K562 (cell line): ENCODE results near the gene CBX3. TPM values are rescaled to one million over a fixed set of nuclear protein-coding genes. Genes with fewer than 3 reads are reported as not detected.

Experiments
- COPS2 ChIP-seq: fragments of 450-650 bp; conservative IDR thresholded peaks from 2 replicates; pipeline ENCODE4 v1.6.1; 2016; ENCODE audit warnings: mild to moderate bottlenecking, moderate library complexity
- CREB5 ChIP-seq: fragments of 250-450 bp; sonication (Bioruptor Pico); IDR thresholded peaks from 2 replicates; pipeline ENCODE4 v1.5.0; 2020; ENCODE audit warnings: mild to moderate bottlenecking
- EP300 ChIP-seq: IDR thresholded peaks from 2 replicates; pipeline ENCODE4 v1.6.1; 2012; ENCODE audit warnings: low read length, improper control_type of control experiment
- FOXK1 ChIP-seq: sonication (generic); formaldehyde crosslinking; IDR thresholded peaks from 2 replicates; pipeline ENCODE4 v1.8.0; 2022; ENCODE audit warnings: missing genetic modification reagents, mild to moderate bottlenecking, borderline replicate concordance
- HINFP ChIP-seq: fragments of 450-650 bp; conservative IDR thresholded peaks from 2 replicates; pipeline ENCODE4 v1.6.1; 2016; ENCODE audit warnings: missing genetic modification characterization, low read depth, mild to moderate bottlenecking, control low read depth, missing compliant biosample characterization
- HMGXB4 ChIP-seq: sonication (generic); formaldehyde crosslinking; IDR thresholded peaks from 2 replicates; pipeline ENCODE4 v1.8.1; 2023; ENCODE audit warnings: mild to moderate bottlenecking, missing genetic modification reagents
- IFI16 ChIP-seq: fragments of 250-450 bp; sonication (Bioruptor Pico); IDR thresholded peaks from 2 replicates; pipeline ENCODE4 v2.1.2; 2022; ENCODE audit warnings: mild to moderate bottlenecking, inconsistent platforms
- IRF1 ChIP-seq: sonication (generic); formaldehyde crosslinking; IDR thresholded peaks from 2 replicates; pipeline ENCODE4 v1.8.0; 2022; ENCODE audit warnings: missing genetic modification reagents, mild to moderate bottlenecking, borderline replicate concordance
- MIER1 ChIP-seq: fragments of 450-650 bp; IDR thresholded peaks from 2 replicates; pipeline ENCODE4 v1.6.1; 2016; ENCODE audit warnings: antibody characterized with exemption, mild to moderate bottlenecking, low read depth
- PYGO2 ChIP-seq: fragments of 450-650 bp; IDR thresholded peaks from 2 replicates; pipeline ENCODE4 v1.6.1; 2016; ENCODE audit warnings: mild to moderate bottlenecking, missing genetic modification characterization, moderate library complexity, missing compliant biosample characterization
- RBM15 ChIP-seq: fragments of 200-400 bp; formaldehyde crosslinking; IDR thresholded peaks from 2 replicates; pipeline ENCODE4 v1.6.1; 2018; ENCODE audit warnings: mild to moderate bottlenecking, low read length, moderate library complexity; ENCODE audit not compliant: insufficient read depth
- RBM22 ChIP-seq: fragments of 200-400 bp; formaldehyde crosslinking; IDR thresholded peaks from 2 replicates; pipeline ENCODE4 v1.6.1; 2018; ENCODE audit warnings: low read length, low read depth; ENCODE audit not compliant: poor library complexity, severe bottlenecking
- SLC30A9 ChIP-seq: fragments of 250-450 bp; sonication (Bioruptor Pico); IDR thresholded peaks from 2 replicates; pipeline ENCODE4 v1.8.0; 2022; ENCODE audit warnings: mild to moderate bottlenecking, moderate library complexity
- SMARCB1 ChIP-seq: IDR thresholded peaks from 2 replicates; pipeline ENCODE4 v1.6.1; 2011; ENCODE audit warnings: improper control_type of control experiment, low read depth; ENCODE audit not compliant: insufficient read length
- U2AF2 ChIP-seq: fragments of 200-400 bp; formaldehyde crosslinking; optimal IDR thresholded peaks from 2 replicates; pipeline ENCODE3; 2017; ENCODE audit warnings: low read depth, mild to moderate bottlenecking, low read length
- ZFP91 ChIP-seq: sonication (generic); formaldehyde crosslinking; IDR thresholded peaks from 2 replicates; pipeline ENCODE4 v1.8.0; 2022; ENCODE audit warnings: mild to moderate bottlenecking, missing genetic modification reagents
- ZNF212 ChIP-seq: fragments of 450-650 bp; formaldehyde crosslinking; IDR thresholded peaks from 2 replicates; pipeline ENCODE4 v1.4.0; 2020; ENCODE audit warnings: mild to moderate bottlenecking
- ZNF263 ChIP-seq: sonication (generic); formaldehyde crosslinking; IDR thresholded peaks from 2 replicates; pipeline ENCODE4 v1.8.0; 2022; ENCODE audit warnings: mild to moderate bottlenecking, missing genetic modification reagents, borderline replicate concordance
- ZNF41 ChIP-seq: fragments of 250-450 bp; sonication (Bioruptor Pico); conservative IDR thresholded peaks from 2 replicates; pipeline ENCODE4 v1.4.0; 2020; ENCODE audit warnings: mild to moderate bottlenecking
- ZNF551 ChIP-seq: fragments of 250-450 bp; sonication (Bioruptor Pico); IDR thresholded peaks from 2 replicates; pipeline ENCODE4 v1.5.0; 2021; ENCODE audit warnings: mild to moderate bottlenecking, moderate library complexity
- ZZZ3 ChIP-seq: fragments of 450-650 bp; IDR thresholded peaks from 2 replicates; pipeline ENCODE4 v1.6.1; 2016; ENCODE audit warnings: antibody characterized with exemption, mild to moderate bottlenecking, moderate library complexity
- polyA plus RNA-seq, 8 experiments: library from polyadenylated mRNA; depleted of rRNA in 4 of 8; stranded (reverse) in 5 of 8; unstranded in 3 of 8; fragments of >200 nt; fragmentation: Nextera tagmentation in 2 of 8; fragmentation: Illumina TruSeq in 1 of 8; extraction: Ambion mirVana in 2 of 8; extraction: Trizol in 1 of 8; gene quantifications; 2 replicates each; pipeline versions ENCODE4 v1.2.1 to v1.2.3, GENCODE V29; 2011 to 2014; ENCODE audit warnings: inconsistent platforms in 1 of 8, missing spikeins in 1 of 8
- total RNA-seq, 7 experiments: library from RNA; depleted of rRNA in 6 of 7; stranded (reverse); fragments of >200 nt in 6 of 7; fragmentation: Illumina TruSeq in 2 of 7; extraction: Trizol in 2 of 7; gene quantifications; 2 replicates each; pipeline versions ENCODE4 v1.2.1 to v1.2.3, GENCODE V29; 2011 to 2021; ENCODE audit warnings: low replicate concordance in 1 of 7

Gene CBX3
- total and polyA plus RNA-seq, 9 of the 15 experiments (the other 6 are each of a cell fraction or from before 2014, with no cell fraction given) = 198 to 413 (median 328) TPM

GRCh38 chr7:26233902-26234511 lies 32.5 kb downstream of the CBX3 start (continued):
- no peak for TF ChIP-seq RBM15
- no peak for TF ChIP-seq HMGXB4 (CRISPR knock-in tag)
- no peak for TF ChIP-seq ZZZ3
- no peak for TF ChIP-seq ZFP91 (CRISPR knock-in tag)
- peak; percentile 44; the same call in 1 of the 2 replicates for TF ChIP-seq IFI16 (CRISPR knock-in tag)
- TF ChIP-seq SLC30A9 (CRISPR knock-in tag) = no peak
- TF ChIP-seq PYGO2 (tag) = peak; percentile 38; the same call in 1 of the 2 replicates
- no peak for TF ChIP-seq ZNF212
- 0 out of 2 replicates have a peak, but pooled peaks have one; percentile 16 for TF ChIP-seq CREB5 (CRISPR knock-in tag)
- no peak for TF ChIP-seq ZNF263
- TF ChIP-seq COPS2 = no peak
- TF ChIP-seq RBM22 = no peak
- no peak for TF ChIP-seq U2AF2
- TF ChIP-seq IRF1 (CRISPR knock-in tag) = no peak
- peak; percentile 77 for TF ChIP-seq EP300
- no peak for TF ChIP-seq FOXK1
- no peak for TF ChIP-seq MIER1
- no peak for TF ChIP-seq ZNF551 (CRISPR knock-in tag)
- TF ChIP-seq ZNF41 (CRISPR knock-in tag) = peak; percentile 85
- no peak for TF ChIP-seq SMARCB1
- TF ChIP-seq HINFP (tag) = peak; percentile 51; the same call in 1 of the 2 replicates
